IPS-NIHi7 (cell line): ENCODE data around the gene IVD.
A peak's percentile ranks its signal among the peaks of the same experiment; 100 is the strongest.

ENCODE experiments used
- DNase-seq: peaks from one replicate; pipeline ENCODE4 v3.0.0; 2012; ENCODE audit warnings: mixed read lengths; ENCODE audit errors: extremely low spot score

IVD gene

DNA sequence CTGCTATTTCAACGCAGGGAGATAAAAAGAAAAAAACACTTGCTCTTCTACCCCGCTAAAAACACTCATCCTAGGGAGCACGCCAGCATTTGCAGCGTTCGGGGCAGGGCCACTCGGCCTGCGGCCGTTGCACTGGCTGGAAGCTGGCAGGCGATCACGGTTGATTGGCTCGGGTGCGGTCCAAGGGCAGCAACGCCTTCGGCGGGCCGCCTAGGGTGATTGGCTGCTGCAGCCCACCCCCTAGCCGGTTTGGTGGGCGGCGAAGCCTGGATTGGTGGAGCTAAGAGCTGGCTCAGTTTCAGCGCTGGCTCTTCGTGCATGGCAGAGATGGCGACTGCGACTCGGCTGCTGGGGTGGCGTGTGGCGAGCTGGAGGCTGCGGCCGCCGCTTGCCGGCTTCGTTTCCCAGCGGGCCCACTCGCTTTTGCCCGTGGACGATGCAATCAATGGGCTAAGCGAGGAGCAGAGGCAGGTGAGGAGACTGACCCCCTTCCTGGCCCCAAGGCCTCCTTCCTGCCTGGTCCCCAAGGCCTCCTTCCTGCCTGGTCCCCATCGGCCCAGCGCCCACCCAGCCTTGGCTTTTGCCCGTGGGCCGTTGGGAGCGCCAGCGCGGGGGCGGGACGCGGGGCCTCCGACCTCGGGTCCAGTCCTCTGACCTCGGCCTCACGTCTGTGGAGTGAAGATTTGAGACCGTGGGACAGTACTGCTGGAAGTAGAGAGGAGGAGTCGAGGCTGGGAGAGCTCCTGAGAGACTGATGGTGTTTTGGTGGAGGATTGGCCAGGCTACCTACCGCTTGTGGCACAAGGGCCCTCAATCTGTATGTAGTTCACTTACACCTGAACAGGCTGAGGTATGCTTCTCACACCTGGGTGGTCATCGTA, at the start of gene IVD:
IVD (plus strand) TSS at position 295 of the 881 bp plus-strand sequence; CDS start at position 328, 33 bp downstream.
- DNase-seq: peak; percentile 100

DNA sequence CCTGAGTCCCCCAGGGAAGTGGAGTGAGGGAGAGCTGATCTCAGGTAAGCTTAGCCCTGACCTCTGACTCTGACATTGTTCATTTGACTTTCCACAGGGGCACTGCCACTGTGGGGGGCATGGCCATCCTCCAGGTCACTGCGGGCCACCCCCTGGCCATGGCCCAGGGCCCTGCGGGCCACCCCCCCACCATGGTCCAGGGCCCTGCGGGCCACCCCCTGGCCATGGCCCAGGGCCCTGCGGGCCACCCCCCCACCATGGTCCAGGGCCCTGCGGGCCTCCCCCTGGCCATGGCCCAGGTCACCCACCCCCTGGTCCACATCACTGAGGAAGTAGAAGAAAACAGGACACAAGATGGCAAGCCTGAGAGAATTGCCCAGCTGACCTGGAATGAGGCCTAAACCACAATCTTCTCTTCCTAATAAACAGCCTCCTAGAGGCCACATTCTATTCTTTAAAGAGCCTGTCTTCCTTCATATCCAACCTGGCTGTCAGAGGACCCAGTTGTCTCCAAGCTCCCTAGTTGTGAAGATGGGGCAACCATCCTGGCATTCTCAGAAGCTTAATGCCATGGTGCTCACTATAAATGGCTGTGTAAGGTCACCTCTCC, 49.5 kb upstream of the IVD start:
- no peak for DNase-seq

DNA sequence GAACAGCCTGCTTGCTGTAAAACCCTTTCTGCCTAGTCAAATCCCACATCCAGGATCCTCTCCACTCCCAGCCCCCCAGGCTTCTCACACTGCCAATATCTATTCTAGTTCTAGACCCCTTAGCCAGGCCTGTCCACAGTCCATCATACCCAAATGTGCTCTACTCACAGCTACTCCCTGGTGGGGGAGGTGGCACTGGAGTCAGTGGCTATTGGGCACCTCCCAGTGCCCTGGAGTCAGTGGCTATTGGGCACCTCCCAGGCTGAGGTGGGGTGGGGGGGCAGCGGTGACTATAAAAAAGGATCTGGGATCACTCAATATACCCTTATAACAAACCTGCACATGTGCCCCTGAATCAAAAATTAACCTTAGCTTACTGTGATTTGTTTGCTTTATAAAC, 48.3 kb upstream of the IVD start:
- DNase-seq: no peak

DNA sequence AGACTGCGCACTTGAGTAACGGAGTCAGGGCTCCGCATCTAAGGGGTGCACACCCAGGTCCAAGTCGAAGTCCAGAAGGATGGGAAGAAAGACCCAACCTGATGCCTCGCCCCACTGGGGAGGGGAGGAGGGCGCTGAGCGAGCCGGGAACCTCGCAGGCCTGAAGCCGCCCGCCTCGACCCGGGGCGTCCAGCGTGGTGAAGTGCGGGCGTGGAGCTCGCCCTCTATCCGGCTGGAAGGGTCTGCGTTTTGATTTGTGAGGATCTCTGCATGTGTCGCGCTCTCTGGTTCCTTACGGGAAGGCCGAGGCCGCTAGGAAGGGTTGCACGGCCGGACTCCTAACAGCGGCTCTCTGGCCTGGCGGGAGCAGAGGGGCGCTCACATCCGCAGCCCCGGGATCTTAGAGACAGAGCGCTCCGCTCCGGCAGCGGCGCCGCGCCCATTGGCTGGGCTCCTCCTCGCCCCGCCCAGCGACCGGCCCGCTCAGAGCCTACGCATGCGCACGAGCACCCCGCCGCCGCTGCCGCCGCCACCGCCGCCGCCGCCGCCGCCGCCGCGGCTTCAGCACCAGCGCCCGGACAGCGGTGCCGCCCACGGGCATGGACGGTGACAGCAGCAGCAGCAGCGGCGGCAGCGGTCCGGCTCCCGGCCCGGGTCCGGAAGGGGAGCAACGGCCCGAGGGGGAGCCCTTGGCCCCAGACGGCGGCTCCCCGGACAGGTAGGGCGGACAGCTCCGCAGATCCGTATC, 47.7 kb upstream of the IVD start, which contains the start of gene DISP2:
DISP2 (plus strand) TSS at position 497 of the 748 bp plus-strand sequence; CDS start at position 600, 103 bp downstream.
- peak; percentile 98 for DNase-seq

DNA sequence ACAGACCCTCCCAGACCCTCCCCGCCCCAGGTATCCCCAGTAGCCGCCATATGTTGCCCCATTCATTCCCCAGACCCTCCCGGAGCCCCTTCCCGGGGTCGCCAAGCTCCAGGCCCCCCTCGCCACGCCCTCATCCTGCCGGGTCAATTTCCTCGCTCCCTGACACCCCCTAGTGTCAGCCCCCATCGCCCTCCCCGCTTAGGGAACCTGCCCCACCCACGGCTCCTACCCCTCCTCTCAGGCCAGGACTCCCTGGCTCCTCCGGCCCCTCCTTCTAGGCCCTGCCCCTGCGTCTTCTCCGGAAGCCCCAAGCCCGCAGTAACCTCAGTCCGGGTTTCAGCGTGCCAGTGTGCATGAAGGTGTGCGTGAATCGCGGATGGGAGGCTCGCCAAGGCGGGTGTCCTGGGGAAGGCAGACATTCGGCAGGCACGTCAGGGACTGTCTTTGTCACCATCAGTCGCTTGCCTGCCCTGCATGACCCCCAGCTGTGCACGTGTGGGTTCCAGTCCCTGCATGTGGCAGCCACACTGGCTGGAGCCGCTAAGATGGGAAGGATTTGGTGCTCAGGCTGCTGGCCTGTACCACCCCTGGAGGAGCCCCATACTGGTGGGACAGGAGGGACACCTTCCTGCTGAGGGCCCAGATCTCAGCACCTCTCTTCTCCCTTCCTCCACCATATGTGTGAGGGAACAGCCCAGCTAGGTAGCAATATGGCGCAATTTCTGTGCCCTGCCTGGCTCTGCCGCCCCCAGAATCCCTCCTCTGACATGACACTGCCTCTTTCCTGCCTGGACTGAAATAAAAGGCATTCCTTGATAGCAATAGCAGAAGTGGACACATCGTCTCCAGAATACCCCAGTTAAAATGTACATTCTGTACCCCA, 46.9 kb upstream of the IVD start:
- peak; percentile 53 for DNase-seq

DNA sequence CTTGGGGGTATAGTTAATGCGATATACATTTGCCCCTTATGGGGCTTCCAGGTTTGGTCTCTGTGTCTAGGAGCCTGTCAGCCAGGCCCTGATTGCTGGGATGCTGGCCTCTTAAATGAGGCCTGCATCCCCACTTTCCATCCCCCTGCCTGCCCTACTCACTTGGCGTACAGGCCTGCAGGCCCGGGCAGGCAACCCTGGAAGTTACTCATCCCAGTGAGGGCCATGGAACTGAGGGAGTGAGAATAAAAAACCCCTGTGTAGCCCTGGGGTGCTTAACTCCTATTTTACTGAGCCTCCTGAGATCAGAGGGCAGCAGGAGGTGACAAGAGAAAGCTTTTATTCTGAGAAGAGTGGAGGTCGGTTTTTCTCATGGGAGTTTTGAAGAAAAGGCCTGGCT, 45.6 kb upstream of the IVD start:
- no peak for DNase-seq

DNA sequence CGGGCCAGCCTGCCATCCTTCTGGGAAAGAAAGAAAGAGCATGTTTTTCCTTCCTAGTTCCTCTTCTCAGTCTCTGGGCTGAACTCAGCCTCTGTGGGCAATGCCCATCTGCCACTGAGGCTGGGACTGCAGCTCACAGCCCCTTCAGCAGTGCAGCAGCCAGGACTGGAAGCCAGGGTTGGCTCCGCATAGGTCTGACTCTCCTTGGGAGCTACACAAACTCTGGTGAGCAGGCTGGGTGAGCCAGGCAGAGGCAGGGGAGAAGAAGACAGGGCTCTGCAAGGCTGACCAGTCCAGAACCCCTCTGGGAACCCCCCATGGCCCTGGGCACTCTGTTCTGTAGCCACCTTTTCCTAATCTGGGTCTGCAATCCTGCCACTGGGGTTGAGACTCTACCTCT, 44.0 kb upstream of the IVD start:
- no peak for DNase-seq

DNA sequence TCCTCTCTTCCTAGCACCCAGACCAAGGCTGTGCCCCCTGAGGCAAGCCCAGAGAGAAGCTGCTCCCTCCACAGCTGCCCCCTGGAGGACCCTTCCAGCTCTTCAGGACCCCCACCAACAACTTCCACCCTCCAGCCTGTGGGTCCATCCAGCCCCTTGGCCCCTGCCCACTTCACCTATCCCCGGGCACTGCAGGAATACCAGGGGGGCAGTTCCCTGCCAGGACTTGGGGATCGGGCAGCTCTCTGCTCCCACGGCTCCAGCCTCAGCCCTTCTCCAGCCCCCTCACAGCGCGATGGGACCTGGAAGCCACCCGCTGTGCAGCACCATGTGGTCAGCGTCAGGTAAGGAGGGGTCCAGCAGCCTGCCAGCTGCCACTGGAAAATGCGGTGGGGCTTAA, 42.0 kb upstream of the IVD start:
- DNase-seq: no peak

DNA sequence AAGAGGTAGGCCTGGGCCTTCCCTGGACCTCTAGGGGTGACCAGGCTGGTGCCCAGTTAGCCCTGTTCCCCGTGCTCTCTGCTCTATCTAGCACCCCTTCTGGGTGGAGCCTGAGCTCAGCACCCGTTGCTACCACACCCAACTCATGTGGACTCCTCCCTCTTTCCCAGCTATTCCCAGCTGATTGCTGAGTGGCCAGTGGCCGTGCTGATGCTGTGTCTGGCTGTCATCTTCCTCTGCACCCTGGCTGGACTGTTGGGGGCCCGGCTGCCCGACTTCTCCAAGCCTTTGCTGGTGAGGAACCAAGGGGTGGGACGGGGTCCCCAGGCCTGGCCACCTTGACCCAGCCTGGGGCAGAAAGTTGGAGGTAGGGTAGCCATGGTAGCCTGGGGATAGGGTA, 41.3 kb upstream of the IVD start:
- DNase-seq: no peak

DNA sequence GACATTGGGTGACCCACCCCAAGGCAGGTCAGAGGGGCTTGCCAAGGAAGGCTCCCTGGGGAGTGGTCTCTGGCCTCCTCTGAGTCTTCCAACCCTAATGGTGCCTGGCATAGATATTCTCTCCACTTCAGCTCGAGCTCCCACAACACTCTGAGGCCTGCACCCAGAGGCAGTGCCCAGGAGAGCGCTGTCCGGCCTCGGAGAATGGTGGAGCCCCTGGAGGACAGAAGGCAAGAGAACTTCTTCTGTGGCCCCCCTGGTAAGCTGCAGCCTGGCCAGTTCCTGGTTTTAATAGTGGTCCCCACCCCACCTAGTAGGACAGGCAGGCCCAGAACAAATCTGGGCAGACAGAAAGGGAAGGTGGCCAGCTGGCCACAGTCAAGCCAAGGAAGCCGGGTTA, 40.6 kb upstream of the IVD start:
- no peak for DNase-seq

DNA sequence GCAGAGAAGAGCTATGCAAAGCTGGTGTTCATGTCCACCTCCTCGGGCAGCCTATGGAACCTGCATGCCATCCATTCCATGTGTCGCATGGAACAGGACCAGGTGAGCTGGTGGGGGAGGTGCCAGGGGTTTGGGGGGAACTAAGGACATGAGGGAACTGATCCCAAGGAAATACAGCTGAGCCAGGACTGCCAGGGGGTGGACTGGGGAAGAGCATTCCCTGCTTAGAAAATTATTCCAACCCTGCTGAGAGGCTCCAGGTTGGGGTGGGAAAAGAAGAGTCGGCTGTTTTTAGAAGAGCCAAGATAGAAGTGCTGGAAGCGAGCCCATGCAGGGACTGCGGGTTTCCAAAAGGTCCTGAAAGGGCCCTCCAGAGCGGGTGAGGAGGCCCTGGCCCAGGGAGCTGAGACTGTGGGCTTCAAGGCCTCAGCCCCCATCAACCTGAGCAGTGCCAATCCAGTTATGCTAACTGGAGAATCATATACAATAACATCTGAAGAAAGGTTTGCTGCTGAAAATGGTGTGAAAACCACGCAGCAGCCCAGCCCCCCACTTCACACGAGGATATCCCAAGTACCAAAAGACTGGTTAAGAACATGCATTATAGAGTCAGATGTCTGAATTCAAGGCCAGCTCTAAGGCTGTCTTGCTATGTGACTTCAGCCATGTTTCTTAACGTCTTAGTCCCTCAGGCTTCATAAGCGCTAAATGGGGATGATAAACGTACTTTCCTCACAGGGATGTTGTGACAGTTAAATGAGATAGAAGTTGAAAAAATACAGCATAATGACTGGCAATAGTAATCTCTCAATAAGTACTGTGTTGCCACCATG, 39.8 kb upstream of the IVD start:
- DNase-seq: no peak

DNA sequence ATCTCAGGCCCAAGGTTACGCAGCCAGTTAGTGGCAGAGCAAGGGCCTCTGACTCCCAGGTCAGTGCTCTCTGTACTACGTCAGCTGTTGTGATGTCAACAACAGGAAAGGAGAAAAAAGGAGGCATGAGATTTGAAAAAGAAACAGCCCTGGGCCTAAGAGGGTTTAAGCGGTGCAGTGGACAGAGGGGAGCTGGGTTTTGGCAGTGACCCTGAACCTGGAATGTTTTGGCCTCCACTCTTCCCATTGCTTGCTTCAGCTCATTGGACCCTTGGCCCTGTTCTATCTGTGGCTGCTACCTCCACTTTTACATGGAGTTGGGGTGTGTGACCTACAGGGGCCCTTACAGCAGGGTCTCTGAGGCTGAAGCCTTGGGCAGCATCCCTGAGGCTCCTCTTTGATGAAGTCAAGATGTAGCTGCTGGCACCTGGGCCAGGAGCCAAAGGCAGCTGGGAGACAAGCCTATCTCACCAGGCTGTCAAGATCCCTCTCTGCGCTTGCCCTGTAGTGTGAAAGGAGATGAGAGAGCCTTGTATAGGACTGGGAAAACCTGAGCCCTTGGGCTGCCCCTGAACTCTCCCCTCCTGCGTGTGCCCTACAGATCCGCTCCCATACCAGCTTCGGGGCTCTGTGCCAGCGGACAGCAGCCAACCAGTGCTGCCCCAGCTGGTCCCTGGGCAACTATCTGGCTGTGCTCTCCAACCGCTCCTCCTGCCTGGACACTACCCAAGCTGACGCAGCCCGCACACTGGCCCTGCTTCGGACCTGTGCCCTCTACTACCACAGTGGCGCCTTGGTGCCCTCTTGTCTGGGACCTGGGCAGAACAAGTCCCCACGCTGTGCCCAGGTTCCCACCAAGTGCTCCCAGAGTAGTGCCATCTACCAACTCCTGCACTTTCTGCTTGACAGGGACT, 38.9 kb upstream of the IVD start:
- no peak for DNase-seq

DNA sequence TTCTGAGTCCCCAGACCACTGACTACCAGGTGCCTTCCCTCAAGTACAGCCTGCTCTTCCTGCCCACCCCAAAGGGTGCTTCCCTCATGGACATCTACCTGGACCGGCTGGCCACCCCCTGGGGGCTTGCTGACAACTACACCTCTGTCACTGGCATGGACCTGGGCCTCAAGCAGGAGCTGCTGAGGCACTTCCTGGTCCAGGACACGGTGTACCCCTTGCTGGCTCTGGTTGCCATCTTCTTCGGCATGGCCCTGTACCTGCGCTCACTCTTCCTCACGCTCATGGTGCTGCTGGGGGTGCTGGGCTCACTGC, 38.3 kb upstream of the IVD start:
- DNase-seq: no peak

DNA sequence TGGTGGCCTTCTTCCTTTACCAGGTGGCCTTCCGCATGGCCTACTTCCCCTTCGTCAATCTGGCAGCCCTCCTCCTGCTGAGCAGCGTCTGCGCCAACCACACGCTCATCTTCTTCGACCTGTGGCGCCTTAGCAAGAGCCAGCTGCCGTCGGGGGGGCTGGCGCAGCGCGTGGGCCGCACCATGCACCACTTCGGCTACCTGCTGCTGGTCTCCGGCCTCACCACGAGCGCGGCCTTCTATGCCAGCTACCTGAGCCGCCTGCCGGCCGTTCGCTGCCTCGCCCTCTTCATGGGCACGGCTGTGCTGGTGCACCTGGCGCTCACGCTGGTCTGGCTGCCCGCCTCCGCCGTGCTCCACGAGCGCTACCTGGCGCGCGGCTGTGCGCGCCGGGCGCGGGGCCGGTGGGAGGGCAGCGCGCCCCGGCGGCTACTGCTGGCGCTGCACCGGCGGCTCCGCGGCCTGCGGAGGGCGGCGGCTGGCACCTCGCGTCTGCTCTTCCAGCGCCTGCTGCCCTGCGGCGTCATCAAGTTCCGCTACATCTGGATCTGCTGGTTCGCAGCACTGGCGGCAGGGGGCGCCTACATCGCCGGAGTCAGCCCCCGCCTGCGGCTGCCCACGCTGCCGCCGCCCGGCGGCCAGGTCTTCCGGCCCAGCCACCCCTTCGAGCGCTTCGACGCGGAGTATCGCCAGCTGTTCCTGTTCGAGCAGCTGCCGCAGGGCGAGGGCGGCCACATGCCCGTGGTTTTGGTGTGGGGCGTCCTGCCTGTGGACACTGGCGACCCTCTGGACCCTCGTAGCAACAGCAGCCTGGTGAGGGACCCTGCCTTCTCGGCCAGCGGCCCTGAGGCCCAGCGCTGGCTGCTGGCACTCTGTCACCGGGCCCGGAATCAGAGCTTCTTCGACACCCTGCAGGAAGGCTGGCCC, 37.6 kb upstream of the IVD start:
- peak; percentile 95 for DNase-seq

DNA sequence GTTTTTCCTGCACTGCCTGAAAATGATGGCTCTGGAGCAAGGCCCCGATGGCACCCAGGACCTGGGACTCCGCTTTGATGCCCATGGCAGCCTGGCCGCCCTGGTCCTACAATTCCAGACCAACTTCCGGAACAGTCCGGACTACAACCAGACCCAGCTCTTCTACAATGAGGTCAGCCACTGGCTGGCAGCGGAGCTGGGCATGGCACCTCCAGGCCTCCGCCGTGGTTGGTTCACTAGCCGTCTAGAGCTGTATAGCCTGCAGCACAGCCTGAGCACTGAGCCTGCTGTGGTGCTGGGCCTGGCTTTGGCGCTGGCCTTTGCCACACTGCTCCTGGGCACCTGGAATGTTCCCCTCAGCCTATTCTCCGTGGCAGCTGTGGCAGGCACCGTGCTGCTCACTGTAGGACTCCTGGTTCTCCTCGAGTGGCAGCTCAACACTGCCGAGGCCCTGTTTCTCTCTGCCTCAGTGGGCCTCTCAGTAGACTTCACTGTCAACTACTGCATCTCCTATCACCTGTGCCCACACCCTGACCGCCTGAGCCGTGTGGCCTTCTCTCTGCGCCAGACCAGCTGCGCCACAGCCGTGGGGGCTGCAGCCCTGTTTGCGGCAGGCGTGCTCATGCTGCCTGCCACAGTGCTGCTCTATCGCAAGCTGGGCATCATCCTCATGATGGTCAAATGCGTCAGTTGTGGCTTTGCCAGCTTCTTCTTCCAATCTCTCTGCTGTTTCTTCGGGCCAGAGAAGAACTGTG, 36.7 kb upstream of the IVD start:
- no peak for DNase-seq

DNA sequence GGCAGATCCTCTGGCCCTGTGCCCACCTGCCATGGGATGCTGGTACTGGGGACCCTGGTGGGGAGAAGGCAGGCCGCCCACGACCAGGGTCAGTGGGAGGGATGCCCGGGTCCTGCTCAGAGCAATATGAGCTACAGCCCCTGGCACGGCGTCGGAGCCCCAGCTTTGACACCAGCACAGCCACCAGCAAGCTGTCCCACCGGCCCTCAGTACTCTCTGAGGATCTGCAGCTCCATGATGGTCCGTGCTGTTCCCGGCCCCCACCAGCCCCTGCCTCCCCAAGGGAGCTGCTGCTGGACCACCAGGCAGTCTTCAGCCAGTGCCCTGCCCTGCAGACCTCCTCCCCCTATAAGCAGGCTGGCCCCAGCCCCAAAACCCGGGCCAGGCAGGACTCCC, 36.1 kb upstream of the IVD start:
- no peak for DNase-seq

DNA sequence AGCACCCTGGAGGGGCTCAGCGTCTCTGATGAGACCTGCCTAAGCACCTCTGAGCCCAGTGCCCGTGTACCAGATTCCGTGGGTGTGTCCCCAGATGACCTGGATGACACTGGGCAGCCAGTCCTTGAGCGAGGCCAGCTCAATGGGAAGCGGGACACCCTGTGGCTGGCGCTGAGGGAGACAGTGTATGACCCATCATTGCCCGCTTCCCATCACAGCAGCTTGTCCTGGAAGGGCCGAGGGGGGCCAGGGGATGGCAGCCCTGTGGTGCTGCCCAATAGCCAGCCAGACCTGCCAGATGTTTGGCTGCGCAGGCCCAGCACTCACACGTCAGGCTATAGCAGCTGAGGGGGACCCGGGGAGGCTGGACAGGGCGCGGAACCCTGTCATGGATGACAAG, 35.6 kb upstream of the IVD start:
- DNase-seq: no peak

DNA sequence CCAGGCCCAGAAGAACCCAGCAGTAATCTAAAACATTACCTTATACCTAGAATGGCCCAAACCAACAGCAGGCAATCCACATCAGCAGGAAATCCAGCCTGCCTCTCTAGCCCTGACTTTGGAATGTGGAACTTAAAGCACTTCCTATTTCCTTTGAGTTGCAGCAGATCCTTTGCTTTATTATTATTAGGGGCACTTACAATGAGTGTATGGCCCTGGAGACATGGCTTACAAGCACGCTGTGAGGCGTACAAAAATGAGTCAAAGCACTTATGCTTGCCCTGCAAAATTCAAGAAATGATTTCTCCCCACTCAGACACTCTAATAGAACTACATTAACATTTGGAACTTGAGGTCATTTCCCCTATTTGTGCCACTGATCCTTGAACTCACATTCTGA, 32.6 kb upstream of the IVD start:
- no peak for DNase-seq
